Panc1 (cell line): ENCODE results near the gene SLC13A5. TPM values are rescaled to one million over a fixed set of nuclear protein-coding genes. Genes with fewer than 3 reads are reported as not detected.
"Not testable (repeated sequence)": the region's sequence is repeated elsewhere in the genome, so short reads cannot be mapped to it uniquely, and the experiment has no call there.

Experiments
- ATAC-seq: fragments of 200-7000 bp; cut with Tn5 transposase; 2 replicates; pipeline ENCODE4 v1.9.1; 2020; ENCODE audit warnings: mild to moderate bottlenecking, moderate library complexity
- BruUV-seq: library from RNA; stranded (reverse); fragments of 400-500 nt; replicated peaks from 2 replicates; lab custom pipeline; 2021; lab: Mats Ljungman, UMichigan
- CTCF ChIA-PET: fragments of 300-600 bp; sonication (Branson Sonifier 250); formaldehyde crosslinking; loops from one replicate; lab custom pipeline; 2022; ENCODE audit warnings: antibody characterized with exemption; lab: Charles Lee
- POLR2A ChIA-PET: fragments of 300-600 bp; sonication (Branson Sonifier 250); formaldehyde crosslinking; loops from one replicate; lab custom pipeline; 2022; ENCODE audit warnings: antibody characterized with exemption; lab: Charles Lee
- DNase-seq: peaks from one replicate; pipeline ENCODE4 v3.0.0-alpha.2; 2010; ENCODE audit warnings: low read depth, low spot score
- H3K27ac ChIP-seq: 2 replicates; pipeline ENCODE4 v1.5.1; 2011; ENCODE audit warnings: mild to moderate bottlenecking, low read length, inconsistent platforms
- H3K27me3 ChIP-seq: fragments of 200-500 bp; sonication (Bioruptor generic); 2 replicates; pipeline ENCODE4 v1.6.0; 2014; ENCODE audit warnings: low read length, inconsistent platforms; ENCODE audit not compliant: control insufficient read depth, insufficient read depth
- H3K36me3 ChIP-seq: fragments of 200-500 bp; sonication (Bioruptor generic); 2 replicates; pipeline ENCODE4 v1.5.1; 2014; ENCODE audit warnings: inconsistent platforms, mild to moderate bottlenecking, low read length, moderate library complexity; ENCODE audit not compliant: control insufficient read depth, insufficient read depth
- H3K4me1 ChIP-seq: 2 replicates; pipeline ENCODE4 v1.5.1; 2011; ENCODE audit warnings: inconsistent platforms, mild to moderate bottlenecking, low read length, moderate library complexity; ENCODE audit not compliant: control insufficient read depth, insufficient read depth
- H3K4me3 ChIP-seq, 2 experiments: 2 replicates each; pipeline ENCODE4 v1.5.1; 2011 to 2012; ENCODE audit warnings: low read depth in 2 of 2, low read length in 2 of 2, mild to moderate bottlenecking in 2 of 2, inconsistent platforms in 1 of 2, moderate library complexity in 1 of 2
- H3K9me3 ChIP-seq: fragments of 200-500 bp; sonication (Bioruptor generic); 2 replicates; pipeline ENCODE4 v1.5.1; 2014; ENCODE audit warnings: low read depth, mild to moderate bottlenecking, inconsistent platforms, low read length, moderate library complexity; ENCODE audit not compliant: control insufficient read depth, insufficient read depth
- POLR2AphosphoS5 ChIP-seq: IDR thresholded peaks from 2 replicates; pipeline ENCODE4 v1.6.1; 2012; ENCODE audit warnings: mild to moderate bottlenecking, low read depth, low read length, moderate library complexity
- SIN3A ChIP-seq: IDR thresholded peaks from 2 replicates; pipeline ENCODE4 v1.6.1; 2012; ENCODE audit warnings: low read depth, mild to moderate bottlenecking, low read length, moderate library complexity, borderline replicate concordance; ENCODE audit not compliant: insufficient read depth
- TCF7L2 ChIP-seq: IDR thresholded peaks from 2 replicates; pipeline ENCODE4 v1.6.1; 2011; ENCODE audit warnings: mild to moderate bottlenecking, low read depth, low read length, inconsistent platforms
- in situ Hi-C: cut with HindIII; loops from 2 replicates; pipeline ENCODE4 v1.10.0; 2016; ENCODE audit warnings: low sequenced_read_pairs, low pct_unique_long_range_greater_than_20kb
- intact Hi-C: fragments of 100-400 bp; cut with micrococcal nuclease; formaldehyde crosslinking; loops from one replicate; pipeline ENCODE4 v1.10.0; 2022; ENCODE audit not compliant: unreplicated experiment
- total RNA-seq: library from RNA; stranded (reverse); gene quantifications from one replicate; pipeline ENCODE4 v1.2.1, GENCODE V29; 2021; ENCODE audit not compliant: unreplicated experiment
- TF ChIP-seq, protein P1 (sequence below): fragments of 450-650 bp; IDR thresholded peaks from 2 replicates; pipeline ENCODE4 v1.5.1; 2017; ENCODE audit warnings: mild to moderate bottlenecking
- TF ChIP-seq, protein P2 (sequence below), 2 experiments: IDR thresholded peaks; 2 replicates each; pipeline ENCODE4 v1.6.1; 2011 to 2012; ENCODE audit warnings: low read depth in 2 of 2, control low read depth in 1 of 2, low read length in 1 of 2, mild to moderate bottlenecking in 1 of 2, moderate library complexity in 1 of 2; ENCODE audit not compliant: insufficient read depth in 1 of 2

The SLC13A5 gene
- total RNA-seq, 1 experiment from 2014 or later: 0.26 TPM

DNA sequence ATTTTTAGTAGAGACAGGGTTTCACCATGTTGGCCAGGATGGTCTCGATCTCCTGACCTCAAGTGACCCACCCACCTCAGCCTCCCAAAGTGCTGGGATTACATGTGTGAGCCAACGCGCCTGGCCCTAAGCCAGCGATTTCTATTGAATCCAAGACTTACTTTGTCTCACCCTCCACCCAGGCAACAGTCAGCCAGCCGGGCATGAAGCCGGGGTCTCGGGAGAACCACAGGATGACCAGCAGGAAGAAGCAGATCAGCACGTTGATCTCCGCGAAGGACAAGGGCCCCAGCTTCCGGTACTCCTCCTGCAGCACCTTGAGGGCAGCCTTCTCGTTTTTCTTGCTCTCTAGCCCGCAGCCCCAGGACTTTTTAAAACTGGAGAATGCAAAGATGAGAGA, 17.6 kb downstream of the SLC13A5 start:
- intact Hi-C loops (no loop called here), in situ Hi-C loops (no loop called here)
- BruUV-seq: no TSS peak
- H3K27ac ChIP-seq: no peak overlapping the region
- CTCF ChIA-PET: no interaction called here
- TF ChIP-seq SIN3A: no peak
- ATAC-seq: no peak
- POLR2A ChIA-PET: no interaction called here
- H3K4me1 ChIP-seq: no peaks in the 10 kb centered on the region
- no peak overlapping the region for H3K4me3 ChIP-seq
- no peaks in the 10 kb centered on the region for H3K9me3 ChIP-seq
- DNase-seq: no peak
- no peaks in the 10 kb centered on the region for H3K36me3 ChIP-seq
- no peaks in the 10 kb centered on the region; the same call in 1 of the 2 replicates for H3K27me3 ChIP-seq

DNA sequence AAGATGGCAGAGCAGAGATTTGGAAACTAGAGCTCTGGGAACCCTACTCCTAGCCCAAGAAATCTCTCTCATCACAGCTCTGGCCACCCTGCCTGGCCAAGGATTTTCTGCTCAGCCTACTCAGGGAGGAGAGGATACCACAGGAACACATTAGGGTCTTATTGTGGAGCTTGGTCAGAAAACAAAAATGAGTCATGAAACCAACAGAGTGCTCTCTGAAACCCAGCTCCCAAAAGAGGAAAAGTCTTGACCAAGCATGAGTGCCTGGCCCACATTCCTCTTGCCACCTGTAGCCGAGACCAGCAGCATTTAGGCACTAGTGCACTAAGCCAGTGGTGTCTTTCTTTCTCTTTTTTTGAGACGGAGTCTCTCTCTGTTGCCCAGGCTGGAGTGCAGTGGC, 18.1 kb downstream of the SLC13A5 start:
- Histone ChIP-seq H3K27me3 (no peaks in the 10 kb centered on the region; the same call in 1 of the 2 replicates), H3K4me1 (no peaks in the 10 kb centered on the region), H3K4me3 (no peak overlapping the region), H3K9me3 (no peaks in the 10 kb centered on the region), H3K36me3 (no peaks in the 10 kb centered on the region), H3K27ac (no peak overlapping the region)
- DNase-seq: no peak
- intact Hi-C loops: no loop called here
- TF ChIP-seq, protein P1, sequence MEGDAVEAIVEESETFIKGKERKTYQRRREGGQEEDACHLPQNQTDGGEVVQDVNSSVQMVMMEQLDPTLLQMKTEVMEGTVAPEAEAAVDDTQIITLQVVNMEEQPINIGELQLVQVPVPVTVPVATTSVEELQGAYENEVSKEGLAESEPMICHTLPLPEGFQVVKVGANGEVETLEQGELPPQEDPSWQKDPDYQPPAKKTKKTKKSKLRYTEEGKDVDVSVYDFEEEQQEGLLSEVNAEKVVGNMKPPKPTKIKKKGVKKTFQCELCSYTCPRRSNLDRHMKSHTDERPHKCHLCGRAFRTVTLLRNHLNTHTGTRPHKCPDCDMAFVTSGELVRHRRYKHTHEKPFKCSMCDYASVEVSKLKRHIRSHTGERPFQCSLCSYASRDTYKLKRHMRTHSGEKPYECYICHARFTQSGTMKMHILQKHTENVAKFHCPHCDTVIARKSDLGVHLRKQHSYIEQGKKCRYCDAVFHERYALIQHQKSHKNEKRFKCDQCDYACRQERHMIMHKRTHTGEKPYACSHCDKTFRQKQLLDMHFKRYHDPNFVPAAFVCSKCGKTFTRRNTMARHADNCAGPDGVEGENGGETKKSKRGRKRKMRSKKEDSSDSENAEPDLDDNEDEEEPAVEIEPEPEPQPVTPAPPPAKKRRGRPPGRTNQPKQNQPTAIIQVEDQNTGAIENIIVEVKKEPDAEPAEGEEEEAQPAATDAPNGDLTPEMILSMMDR: no peak
- TF ChIP-seq, protein P2, sequence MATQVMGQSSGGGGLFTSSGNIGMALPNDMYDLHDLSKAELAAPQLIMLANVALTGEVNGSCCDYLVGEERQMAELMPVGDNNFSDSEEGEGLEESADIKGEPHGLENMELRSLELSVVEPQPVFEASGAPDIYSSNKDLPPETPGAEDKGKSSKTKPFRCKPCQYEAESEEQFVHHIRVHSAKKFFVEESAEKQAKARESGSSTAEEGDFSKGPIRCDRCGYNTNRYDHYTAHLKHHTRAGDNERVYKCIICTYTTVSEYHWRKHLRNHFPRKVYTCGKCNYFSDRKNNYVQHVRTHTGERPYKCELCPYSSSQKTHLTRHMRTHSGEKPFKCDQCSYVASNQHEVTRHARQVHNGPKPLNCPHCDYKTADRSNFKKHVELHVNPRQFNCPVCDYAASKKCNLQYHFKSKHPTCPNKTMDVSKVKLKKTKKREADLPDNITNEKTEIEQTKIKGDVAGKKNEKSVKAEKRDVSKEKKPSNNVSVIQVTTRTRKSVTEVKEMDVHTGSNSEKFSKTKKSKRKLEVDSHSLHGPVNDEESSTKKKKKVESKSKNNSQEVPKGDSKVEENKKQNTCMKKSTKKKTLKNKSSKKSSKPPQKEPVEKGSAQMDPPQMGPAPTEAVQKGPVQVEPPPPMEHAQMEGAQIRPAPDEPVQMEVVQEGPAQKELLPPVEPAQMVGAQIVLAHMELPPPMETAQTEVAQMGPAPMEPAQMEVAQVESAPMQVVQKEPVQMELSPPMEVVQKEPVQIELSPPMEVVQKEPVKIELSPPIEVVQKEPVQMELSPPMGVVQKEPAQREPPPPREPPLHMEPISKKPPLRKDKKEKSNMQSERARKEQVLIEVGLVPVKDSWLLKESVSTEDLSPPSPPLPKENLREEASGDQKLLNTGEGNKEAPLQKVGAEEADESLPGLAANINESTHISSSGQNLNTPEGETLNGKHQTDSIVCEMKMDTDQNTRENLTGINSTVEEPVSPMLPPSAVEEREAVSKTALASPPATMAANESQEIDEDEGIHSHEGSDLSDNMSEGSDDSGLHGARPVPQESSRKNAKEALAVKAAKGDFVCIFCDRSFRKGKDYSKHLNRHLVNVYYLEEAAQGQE (IDR thresholded peaks at IDR 0.05; ENCODE audit: insufficient read depth in 1 of 2, low read depth in 2 of 2, low read length in 1 of 2): no peak
- TF ChIP-seq TCF7L2: no peak
- TF ChIP-seq SIN3A: no peak
- no peak for TF ChIP-seq POLR2AphosphoS5
- in situ Hi-C loops: no loop called here
- CTCF ChIA-PET: no interaction called here
- ATAC-seq: no peak
- POLR2A ChIA-PET: no interaction called here
- BruUV-seq: no TSS peak

DNA sequence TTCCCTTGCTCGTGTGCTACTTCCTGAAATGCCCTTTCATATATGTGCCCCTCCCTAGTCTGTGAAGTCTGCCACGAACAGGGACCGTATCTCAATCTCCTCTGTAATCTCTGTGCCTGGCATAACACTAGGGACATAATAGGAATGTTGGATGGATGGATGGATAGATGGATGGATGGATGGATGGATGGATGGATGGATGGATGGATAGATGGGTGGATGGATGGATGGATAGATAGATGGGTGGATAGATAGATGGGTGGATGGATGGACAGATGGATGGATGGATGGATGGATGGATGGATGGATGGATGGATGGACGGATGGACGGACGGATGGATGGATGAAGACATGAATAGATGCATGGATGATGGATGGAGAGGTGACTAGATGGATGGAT, 21.2 kb downstream of the SLC13A5 start:
- CTCF ChIA-PET, H3K9me3 ChIP-seq, in situ Hi-C loops, H3K27ac ChIP-seq, H3K4me1 ChIP-seq, intact Hi-C loops, BruUV-seq, H3K27me3 ChIP-seq, POLR2A ChIA-PET, DNase-seq, ATAC-seq, H3K4me3 ChIP-seq, H3K36me3 ChIP-seq: not testable (repeated sequence)
